Endothelial cell of umbilical vein (primary cell): ENCODE data around the gene TIPARP. TPM values are rescaled to one million over a fixed set of nuclear protein-coding genes. Genes with fewer than 3 reads are reported as not detected.

Experiments
- BruUV-seq: library from RNA; stranded (reverse); fragments of 400-500 nt; replicated peaks from 2 replicates; lab custom pipeline; 2021; lab: Mats Ljungman, UMichigan
- CTCF ChIA-PET: fragments of 300-600, 350-600 bp; sonication (Branson Sonifier 250); formaldehyde crosslinking; loops from one replicate; lab custom pipeline; 2021; ENCODE audit warnings: antibody characterized with exemption, inconsistent platforms; lab: Charles Lee
- POLR2A ChIA-PET: fragments of 300-600, 350-600 bp; sonication (Branson Sonifier 250); formaldehyde crosslinking; loops from one replicate; lab custom pipeline; 2021; ENCODE audit warnings: antibody characterized with exemption, inconsistent platforms; lab: Charles Lee
- DNase-seq: peaks from one replicate; pipeline ENCODE4 v3.0.0-alpha.2; 2011; ENCODE audit warnings: low read depth, low spot score
- FAIRE-seq: peaks from 2 replicates; lab custom pipeline; 2011; peaks lifted over from hg19 to GRCh38; lab: Jason Lieb, UNC
- H2AFZ ChIP-seq: 2 replicates; pipeline ENCODE4 v1.6.0; 2012; ENCODE audit warnings: low read depth, low read length, control low read depth, inconsistent platforms
- H3K27ac ChIP-seq: 2 replicates; pipeline ENCODE4 v1.5.1; 2011; ENCODE audit warnings: low read depth, mild to moderate bottlenecking, control low read depth, low read length, moderate library complexity; ENCODE audit not compliant: insufficient read depth
- H3K27me3 ChIP-seq, 2 experiments: 2 replicates each; pipeline versions ENCODE4 v1.6.0 to v1.6.1; 2011; ENCODE audit warnings: low read length in 2 of 2, mixed read lengths in 1 of 2; ENCODE audit not compliant: control insufficient read depth in 2 of 2, insufficient read depth in 2 of 2
- H3K36me3 ChIP-seq, 2 experiments: 2 replicates in 1 of 2; 3 replicates in 1 of 2; pipeline ENCODE4 v1.5.1; 2011; ENCODE audit warnings: low read length in 2 of 2, mild to moderate bottlenecking in 1 of 2, moderate library complexity in 1 of 2; ENCODE audit not compliant: control insufficient read depth in 2 of 2, insufficient read depth in 2 of 2; ENCODE audit errors: extremely low read depth in 1 of 2
- H3K4me1 ChIP-seq: 3 replicates; pipeline ENCODE4 v1.5.1; 2011; ENCODE audit warnings: mild to moderate bottlenecking, low read length; ENCODE audit not compliant: control insufficient read depth, insufficient read depth; ENCODE audit errors: extremely low read depth
- H3K4me2 ChIP-seq: 2 replicates; pipeline ENCODE4 v1.6.1; 2011; ENCODE audit warnings: low read length, control low read depth, mixed read lengths; ENCODE audit not compliant: insufficient read depth
- H3K4me3 ChIP-seq, 3 experiments: fragments of 200-600 bp in 1 of 3; sonication (generic), shearing (Covaris generic) in 1 of 3; replicated peaks in 1 of 3; 2 replicates each; pipeline ENCODE4 v1.5.1; 2011 to 2016; ENCODE audit warnings: control low read depth in 3 of 3, low read length in 3 of 3, mild to moderate bottlenecking in 2 of 3, inconsistent platforms in 1 of 3, low read depth in 1 of 3, moderate library complexity in 1 of 3; ENCODE audit not compliant: insufficient read depth in 1 of 3
- H3K79me2 ChIP-seq: 2 replicates; pipeline ENCODE4 v1.6.0; 2012; ENCODE audit warnings: low read length, inconsistent platforms; ENCODE audit not compliant: control insufficient read depth, insufficient read depth
- H3K9ac ChIP-seq: replicated peaks from 2 replicates; pipeline ENCODE3; 2011; ENCODE audit warnings: low read length, control low read depth; ENCODE audit not compliant: insufficient read depth; ENCODE audit errors: extremely low read depth
- H3K9me1 ChIP-seq: replicated peaks from 3 replicates; pipeline ENCODE4 v1.6.0; 2011; ENCODE audit warnings: mild to moderate bottlenecking, low read length; ENCODE audit not compliant: control insufficient read depth, insufficient read depth; ENCODE audit errors: extremely low read depth
- H3K9me3 ChIP-seq: replicated peaks from 2 replicates; pipeline ENCODE4 v1.5.1; 2012; ENCODE audit warnings: low read length, inconsistent platforms; ENCODE audit not compliant: control insufficient read depth, insufficient read depth
- H4K20me1 ChIP-seq: replicated peaks from 2 replicates; pipeline ENCODE3; 2011; ENCODE audit warnings: mild to moderate bottlenecking, low read length; ENCODE audit not compliant: control insufficient read depth, insufficient read depth; ENCODE audit errors: extremely low read depth
- EZH2 ChIP-seq: IDR thresholded peaks from 2 replicates; pipeline ENCODE4 v1.6.1; 2012; ENCODE audit warnings: borderline replicate concordance, low read depth, mild to moderate bottlenecking, moderate library complexity, low read length, inconsistent platforms; ENCODE audit not compliant: severe bottlenecking
- FOS ChIP-seq: IDR thresholded peaks from 2 replicates; pipeline ENCODE4 v1.6.1; 2011; ENCODE audit warnings: mild to moderate bottlenecking, low read length, moderate library complexity, borderline replicate concordance; ENCODE audit not compliant: insufficient read depth
- GATA2 ChIP-seq: IDR thresholded peaks from 2 replicates; pipeline ENCODE4 v1.7.0; 2011; ENCODE audit warnings: low read depth, mild to moderate bottlenecking, moderate library complexity, mixed read lengths, low read length; ENCODE audit not compliant: insufficient read length, insufficient read depth
- JUN ChIP-seq: IDR thresholded peaks from 2 replicates; pipeline ENCODE4 v1.6.1; 2011; ENCODE audit warnings: borderline replicate concordance, low read depth; ENCODE audit not compliant: insufficient read length, insufficient read depth
- MAX ChIP-seq: IDR thresholded peaks from 2 replicates; pipeline ENCODE4 v1.6.1; 2011; ENCODE audit not compliant: insufficient read depth, insufficient read length
- MYC ChIP-seq: IDR thresholded peaks from one replicate; pipeline ENCODE4 v1.6.1; 2011; ENCODE audit warnings: mild to moderate bottlenecking, low read depth, low read length
- POLR2A ChIP-seq: IDR thresholded peaks from 2 replicates; pipeline ENCODE4 v1.6.1; 2012; ENCODE audit warnings: low read depth, mild to moderate bottlenecking, control low read depth, low read length
- POLR2AphosphoS5 ChIP-seq: IDR thresholded peaks from 2 replicates; pipeline ENCODE4 v1.6.1; 2012; ENCODE audit warnings: low read depth, mild to moderate bottlenecking, control low read depth, low read length, moderate library complexity; ENCODE audit not compliant: insufficient read depth
- dilution Hi-C: fragments of 300-500 bp; cut with MboI; formaldehyde crosslinking; loops from one replicate; pipeline ENCODE4 v1.15.0; 2019; ENCODE audit warnings: low sequenced_read_pairs; ENCODE audit not compliant: extremely low pct_ligation_motif_present
- intact Hi-C: fragments of 100-400 bp; cut with micrococcal nuclease; formaldehyde crosslinking; loops from one replicate; pipeline ENCODE4 v1.10.0; 2022
- polyA plus RNA-seq, 4 experiments: library from polyadenylated mRNA; depleted of rRNA in 3 of 4; stranded (reverse) in 3 of 4; unstranded in 1 of 4; fragments of >200 nt; gene quantifications; 2 replicates each; pipeline versions ENCODE4 v1.2.1 to v1.2.3, GENCODE V29; 2011 to 2012; ENCODE audit warnings: missing spikeins in 1 of 4
- total RNA-seq: library from RNA; stranded (reverse); gene quantifications from 2 replicates; pipeline ENCODE4 v1.2.3, GENCODE V29; 2021
- TF ChIP-seq, protein P1 (sequence below), 2 donors: IDR thresholded peaks; 1 replicate in 1 of 2; 2 replicates in 1 of 2; pipeline ENCODE4 v1.5.1; 2011; ENCODE audit warnings: low read length in 2 of 2, mild to moderate bottlenecking in 2 of 2, moderate library complexity in 2 of 2, control low read depth in 1 of 2, inconsistent platforms in 1 of 2, low read depth in 1 of 2; ENCODE audit not compliant: insufficient read depth in 1 of 2; ENCODE audit errors: extremely low read depth in 1 of 2

TIPARP gene
- total and polyA plus RNA-seq, 2 donors (not counting 3 experiments of a cell fraction or from before 2014, with no cell fraction given): 9.1 to 21.2 TPM

DNA sequence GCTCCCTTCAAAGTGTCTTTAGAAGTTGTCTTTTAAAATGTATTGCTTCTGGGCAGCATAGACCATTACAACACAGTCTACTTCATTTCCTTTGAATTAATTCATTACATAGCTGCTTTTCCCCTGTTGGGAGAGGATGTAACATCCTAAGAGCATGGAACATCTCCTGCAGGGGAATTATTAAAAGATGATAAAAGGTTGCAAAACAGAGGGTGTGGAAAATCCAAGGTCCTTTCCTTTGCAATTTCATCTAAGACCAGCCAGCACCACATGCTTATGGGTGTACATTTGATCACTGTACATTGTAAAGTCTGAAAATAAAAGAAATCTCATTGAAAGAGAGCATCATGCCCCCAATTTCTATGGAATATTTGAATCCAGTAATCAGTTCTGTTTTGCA lies 57.4 kb downstream of the TIPARP start:
- intact Hi-C loops: no loop called here
- Histone ChIP-seq H3K27ac (no peak overlapping the region), H4K20me1 (no peaks in the 10 kb centered on the region), H3K79me2 (no peaks in the 10 kb centered on the region), H3K9me1 (no peaks in the 10 kb centered on the region), H3K36me3 (no peaks in the 10 kb centered on the region), H3K27me3 (no peaks in the 10 kb centered on the region), H3K9ac (no peak overlapping the region), H3K4me1 (no peaks in the 10 kb centered on the region), H2AFZ (no peak overlapping the region), H3K4me3 (no peak overlapping the region), H3K9me3 (no peaks in the 10 kb centered on the region), H3K4me2 (no peak overlapping the region)
- FAIRE-seq (no peak), DNase-seq (no peak)
- no peak for TF ChIP-seq JUN
- ChIA-PET POLR2A (no interaction called here), CTCF (interaction anchor here (1.1 kb wide), 1 partner anchor 16 kb away, joined by 3 read pairs; no protein-coding TSS in a partner anchor)
- dilution Hi-C loops: no loop called here
- no TSS peak for BruUV-seq

- Histone ChIP-seq H3K9me1 (no peaks in the 10 kb centered on the region), H3K4me2 (no peak overlapping the region), H3K4me1 (no peaks in the 10 kb centered on the region), H2AFZ (no peak overlapping the region), H3K27ac (no peak overlapping the region), H3K9ac (no peak overlapping the region), H4K20me1 (no peaks in the 10 kb centered on the region), H3K27me3 (no peaks in the 10 kb centered on the region), H3K9me3 (no peaks in the 10 kb centered on the region), H3K79me2 (no peaks in the 10 kb centered on the region), H3K36me3 (no peaks in the 10 kb centered on the region), H3K4me3 (no peak overlapping the region)
- DNase-seq: no peak
- ChIA-PET POLR2A (no interaction called here), CTCF (no interaction called here)
- intact Hi-C loops: no loop called here
- dilution Hi-C loops: no loop called here
- FAIRE-seq: no peak
- BruUV-seq: no TSS peak
- TF ChIP-seq GATA2: no peak
- no peak for TF ChIP-seq POLR2AphosphoS5
- no peak for TF ChIP-seq MYC
- TF ChIP-seq FOS: no peak
- TF ChIP-seq EZH2: no peak
- TF ChIP-seq MAX: no peak
- no peak for TF ChIP-seq POLR2A
- TF ChIP-seq, protein P1, sequence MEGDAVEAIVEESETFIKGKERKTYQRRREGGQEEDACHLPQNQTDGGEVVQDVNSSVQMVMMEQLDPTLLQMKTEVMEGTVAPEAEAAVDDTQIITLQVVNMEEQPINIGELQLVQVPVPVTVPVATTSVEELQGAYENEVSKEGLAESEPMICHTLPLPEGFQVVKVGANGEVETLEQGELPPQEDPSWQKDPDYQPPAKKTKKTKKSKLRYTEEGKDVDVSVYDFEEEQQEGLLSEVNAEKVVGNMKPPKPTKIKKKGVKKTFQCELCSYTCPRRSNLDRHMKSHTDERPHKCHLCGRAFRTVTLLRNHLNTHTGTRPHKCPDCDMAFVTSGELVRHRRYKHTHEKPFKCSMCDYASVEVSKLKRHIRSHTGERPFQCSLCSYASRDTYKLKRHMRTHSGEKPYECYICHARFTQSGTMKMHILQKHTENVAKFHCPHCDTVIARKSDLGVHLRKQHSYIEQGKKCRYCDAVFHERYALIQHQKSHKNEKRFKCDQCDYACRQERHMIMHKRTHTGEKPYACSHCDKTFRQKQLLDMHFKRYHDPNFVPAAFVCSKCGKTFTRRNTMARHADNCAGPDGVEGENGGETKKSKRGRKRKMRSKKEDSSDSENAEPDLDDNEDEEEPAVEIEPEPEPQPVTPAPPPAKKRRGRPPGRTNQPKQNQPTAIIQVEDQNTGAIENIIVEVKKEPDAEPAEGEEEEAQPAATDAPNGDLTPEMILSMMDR (IDR thresholded peaks at IDR 0.05; ENCODE audit: extremely low read depth in 1 of 2, insufficient read depth in 1 of 2, low read depth in 1 of 2, low read length in 2 of 2): no peak
- no peak for TF ChIP-seq JUN
Measured at GRCh38 chr3:156732261-156732660, 57.9 kb downstream of the TIPARP start.
